ENCODE data around the gene KCNS3. TPM values are rescaled to one million over a fixed set of nuclear protein-coding genes. Genes with fewer than 3 reads are reported as not detected.
A peak's percentile ranks its signal among the peaks of the same experiment; 100 is the strongest.

Gene KCNS3
- total RNA-seq, 1 donor from 2014 or later = 8.2 TPM

- Mint-ChIP-seq H3K36me3 (ENCODE audit: insufficient read depth) (no peaks in the 10 kb centered on the region), H3K4me3 (ENCODE audit: low read depth) (no peak overlapping the region), H3K4me1 (ENCODE audit: low read depth) (peaks cover 1% of the 10 kb centered on the region), H3K27me3 (peaks cover 65% of the 10 kb centered on the region), H3K9me3 (ENCODE audit: low read depth) (no peaks in the 10 kb centered on the region), H3K27ac (no peak overlapping the region)
- no peak for DNase-seq (ENCODE audit: low spot score, unreplicated experiment)
- no peak for TF ChIP-seq CTCF (IDR thresholded peaks at IDR 0.05; ENCODE audit: unreplicated experiment)
Measured at GRCh38 chr2:17873021-17873420, 5.4 kb upstream of the KCNS3 start.

GRCh38 chr2:17876590-17876989 is 1.9 kb upstream of the KCNS3 start:
- no peak for DNase-seq (ENCODE audit: low spot score, unreplicated experiment)
- Mint-ChIP-seq H3K36me3 (ENCODE audit: insufficient read depth) (no peaks in the 10 kb centered on the region), H3K4me1 (ENCODE audit: low read depth) (peaks cover 8% of the 10 kb centered on the region), H3K4me3 (ENCODE audit: low read depth) (peak overlapping the region; percentile 3), H3K9me3 (ENCODE audit: low read depth) (no peaks in the 10 kb centered on the region), H3K27me3 (peaks cover 60% of the 10 kb centered on the region), H3K27ac (no peak overlapping the region)
- no peak for TF ChIP-seq CTCF (IDR thresholded peaks at IDR 0.05; ENCODE audit: unreplicated experiment)

GRCh38 chr2:17877811-17878280 is 621 bp upstream of the KCNS3 start:
- DNase-seq (ENCODE audit: low spot score, unreplicated experiment) = no peak
- Mint-ChIP-seq H3K27me3 (peaks cover 52% of the 10 kb centered on the region), H3K9me3 (ENCODE audit: low read depth) (no peaks in the 10 kb centered on the region), H3K4me1 (ENCODE audit: low read depth) (peaks cover 8% of the 10 kb centered on the region), H3K36me3 (ENCODE audit: insufficient read depth) (no peaks in the 10 kb centered on the region), H3K27ac (no peak overlapping the region), H3K4me3 (ENCODE audit: low read depth) (peak overlapping the region; percentile 77)
- no peak for TF ChIP-seq CTCF (IDR thresholded peaks at IDR 0.05; ENCODE audit: unreplicated experiment)

- Mint-ChIP-seq H3K4me1 (ENCODE audit: low read depth) (peaks cover 8% of the 10 kb centered on the region), H3K36me3 (ENCODE audit: insufficient read depth) (no peaks in the 10 kb centered on the region), H3K27me3 (peaks cover 39% of the 10 kb centered on the region), H3K9me3 (ENCODE audit: low read depth) (no peaks in the 10 kb centered on the region), H3K27ac (peak overlapping the region; percentile 81), H3K4me3 (ENCODE audit: low read depth) (peak overlapping the region; percentile 83)
- peak; percentile 53 for DNase-seq (ENCODE audit: low spot score, unreplicated experiment)
- peak; percentile 42 for TF ChIP-seq CTCF (IDR thresholded peaks at IDR 0.05; ENCODE audit: unreplicated experiment)
Measured at GRCh38 chr2:17879137-17879912, 858 bp downstream of the KCNS3 start.

- Mint-ChIP-seq H3K4me3 (ENCODE audit: low read depth) (peak overlapping the region; percentile 83), H3K27me3 (peaks cover 37% of the 10 kb centered on the region), H3K4me1 (ENCODE audit: low read depth) (peaks cover 8% of the 10 kb centered on the region), H3K36me3 (ENCODE audit: insufficient read depth) (no peaks in the 10 kb centered on the region), H3K27ac (no peak overlapping the region), H3K9me3 (ENCODE audit: low read depth) (no peaks in the 10 kb centered on the region)
- no peak for DNase-seq (ENCODE audit: low spot score, unreplicated experiment)
- TF ChIP-seq CTCF (IDR thresholded peaks at IDR 0.05; ENCODE audit: unreplicated experiment) = no peak
Measured at GRCh38 chr2:17879913-17880274, 1.4 kb downstream of the KCNS3 start.

Data from progenitor cell of endocrine pancreas (in vitro differentiated cells).